Naive B cell (primary cell): Measurements from ENCODE around the gene HAGHL. TPM values are rescaled to one million over a fixed set of nuclear protein-coding genes. Genes with fewer than 3 reads are reported as not detected.

ENCODE experiments used
- ATAC-seq, 2 donors: fragments of 150-1000 bp; cut with Tn5 transposase; 2 replicates each; pipeline ENCODE4 v1.10.0; 2021; ENCODE audit warnings: low read depth in 2 of 2, mild to moderate bottlenecking in 2 of 2, moderate library complexity in 2 of 2
- DNase-seq: peaks from one replicate; pipeline ENCODE4 v3.0.0; 2022
- H3K27ac Mint-ChIP-seq, 6 donors: one replicate each; pipeline ENCODE4 v1.8.0; 2020 to 2022; ENCODE audit warnings: mild to moderate bottlenecking in 6 of 6, mixed read lengths in 6 of 6, moderate library complexity in 5 of 6, inconsistent platforms in 2 of 6
- H3K27me3 Mint-ChIP-seq, 3 donors: one replicate each; pipeline ENCODE4 v1.8.0; 2021 to 2022; ENCODE audit warnings: mixed read lengths in 3 of 3, mild to moderate bottlenecking in 1 of 3
- H3K36me3 Mint-ChIP-seq, 2 donors: one replicate each; pipeline ENCODE4 v1.8.0; 2020 to 2022; ENCODE audit warnings: mixed read lengths in 2 of 2, inconsistent platforms in 1 of 2, mild to moderate bottlenecking in 1 of 2
- H3K4me1 Mint-ChIP-seq, 3 donors: one replicate each; pipeline ENCODE4 v1.8.0; 2020 to 2022; ENCODE audit warnings: mixed read lengths in 3 of 3, inconsistent platforms in 1 of 3, mild to moderate bottlenecking in 1 of 3, moderate library complexity in 1 of 3
- H3K4me3 Mint-ChIP-seq, 8 donors: one replicate each; pipeline ENCODE4 v1.8.0; 2020 to 2022; ENCODE audit warnings: mild to moderate bottlenecking in 8 of 8, mixed read lengths in 8 of 8, moderate library complexity in 8 of 8, inconsistent platforms in 2 of 8
- H3K9me3 Mint-ChIP-seq, 7 donors: one replicate each; pipeline ENCODE4 v1.8.0; 2020 to 2022; ENCODE audit warnings: mixed read lengths in 7 of 7, mild to moderate bottlenecking in 5 of 7, inconsistent platforms in 2 of 7, moderate library complexity in 1 of 7
- polyA plus RNA-seq, 6 donors: library from polyadenylated mRNA; unstranded; fragments of 300-500 nt; fragmentation: Illumina TruSeq; gene quantifications; one replicate each; pipeline ENCODE4 v1.2.3, GENCODE V29; 2021; ENCODE audit warnings: low read depth in 6 of 6

HAGHL gene
- polyA plus RNA-seq, 6 donors from 2014 or later: 1.5 to 8.5 (median 2.9) TPM

DNA sequence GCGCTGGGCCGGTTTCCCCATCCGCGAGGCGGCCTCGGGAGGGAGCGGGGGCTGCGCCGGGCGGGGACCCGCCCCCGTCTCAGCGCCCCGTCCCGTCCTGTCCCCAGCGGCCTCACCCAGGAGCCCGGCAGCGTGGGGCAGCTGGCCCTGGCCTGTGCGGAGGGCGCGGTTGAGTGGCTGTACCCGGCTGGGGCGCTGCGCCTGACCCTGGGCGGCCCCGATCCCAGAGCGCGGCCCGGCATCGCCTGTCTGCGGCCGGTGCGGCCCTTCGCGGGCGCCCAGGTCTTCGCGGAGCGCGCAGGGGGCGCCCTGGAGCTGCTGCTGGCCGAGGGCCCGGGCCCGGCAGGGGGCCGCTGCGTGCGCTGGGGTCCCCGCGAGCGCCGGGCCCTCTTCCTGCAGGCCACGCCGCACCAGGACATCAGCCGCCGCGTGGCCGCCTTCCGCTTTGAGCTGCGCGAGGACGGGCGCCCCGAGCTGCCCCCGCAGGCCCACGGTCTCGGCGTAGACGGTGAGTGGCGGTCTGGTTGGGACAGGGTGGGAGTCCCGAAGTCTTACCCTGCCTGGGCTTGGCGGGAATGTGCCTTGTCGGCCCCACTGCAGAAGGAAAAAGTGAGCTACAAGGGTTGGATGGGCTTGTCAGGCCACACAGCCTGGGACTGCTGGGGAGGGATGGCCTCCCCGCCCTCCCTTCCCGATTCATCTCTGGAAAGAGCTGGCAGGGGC is 11.3 kb upstream of the HAGHL start:
- ATAC-seq (peak; percentile 13), DNase-seq (no peak)
- H3K36me3 Mint-ChIP-seq: no peaks in the 10 kb centered on the region
- no peak overlapping the region for H3K27ac Mint-ChIP-seq
- no peaks in the 10 kb centered on the region for H3K9me3 Mint-ChIP-seq
- H3K4me3 Mint-ChIP-seq: peak overlapping the region in 7 of 8 donors; percentile 51 to 75 (median 68)
- peaks cover 10 to 24% (median 19%) of the 10 kb centered on the region in 3 donors for H3K4me1 Mint-ChIP-seq
- peaks cover 0 to 30% (median 7%) of the 10 kb centered on the region in 3 donors for H3K27me3 Mint-ChIP-seq

DNA sequence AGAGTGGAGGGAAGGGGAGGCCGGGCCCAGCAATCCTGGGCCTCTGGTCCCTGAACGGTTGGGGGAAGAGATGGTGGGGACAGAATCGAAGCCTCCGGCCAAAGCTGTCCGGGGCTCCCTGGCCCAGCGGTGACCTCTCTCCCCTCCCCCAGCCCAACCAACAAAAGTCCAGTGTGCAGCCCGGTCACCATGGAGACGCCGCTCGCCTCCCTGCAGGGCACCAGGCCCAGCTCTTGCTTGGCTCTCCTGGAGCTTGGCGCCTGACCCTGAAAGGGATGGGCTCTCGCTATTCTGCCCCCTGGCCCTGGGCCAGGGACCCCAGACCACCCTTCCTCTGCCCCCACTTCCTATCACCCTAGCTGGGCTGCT is 10.7 kb upstream of the HAGHL start:
- no peaks in the 10 kb centered on the region for H3K9me3 Mint-ChIP-seq
- peaks cover 10 to 24% (median 18%) of the 10 kb centered on the region in 3 donors for H3K4me1 Mint-ChIP-seq
- H3K4me3 Mint-ChIP-seq: peak overlapping the region; percentile 51 to 77 (median 70)
- DNase-seq: no peak
- H3K36me3 Mint-ChIP-seq: no peaks in the 10 kb centered on the region
- no peak for ATAC-seq
- H3K27ac Mint-ChIP-seq: peak overlapping the region in 1 of 6 donors; percentile 68
- H3K27me3 Mint-ChIP-seq: peaks cover 0 to 25% (median 7%) of the 10 kb centered on the region in 3 donors

DNA sequence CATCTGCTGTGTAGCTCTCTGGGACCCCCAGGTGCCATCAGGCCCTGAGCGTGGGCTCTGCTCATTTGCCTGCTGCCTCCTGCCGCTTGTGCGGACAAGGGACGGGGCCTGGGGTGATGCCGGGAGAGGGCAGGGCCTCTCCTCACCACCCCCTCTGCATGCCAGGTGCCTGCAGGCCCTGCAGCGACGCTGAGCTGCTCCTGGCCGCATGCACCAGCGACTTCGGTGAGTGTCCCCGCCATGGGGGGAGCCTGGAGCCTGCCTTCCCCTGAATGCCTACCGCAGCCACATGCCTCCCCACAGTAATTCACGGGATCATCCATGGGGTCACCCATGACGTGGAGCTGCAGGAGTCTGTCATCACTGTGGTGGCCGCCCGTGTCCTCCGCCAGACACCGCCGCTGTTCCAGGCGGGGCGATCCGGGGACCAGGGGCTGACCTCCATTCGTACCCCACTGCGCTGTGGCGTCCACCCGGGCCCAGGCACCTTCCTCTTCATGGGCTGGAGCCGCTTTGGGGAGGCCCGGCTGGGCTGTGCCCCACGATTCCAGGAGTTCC is 10.1 kb upstream of the HAGHL start:
- no peak overlapping the region for H3K27ac Mint-ChIP-seq
- H3K4me1 Mint-ChIP-seq: peaks cover 10 to 24% (median 17%) of the 10 kb centered on the region in 3 donors
- peaks cover 0 to 20% (median 7%) of the 10 kb centered on the region in 3 donors for H3K27me3 Mint-ChIP-seq
- no peak for ATAC-seq
- H3K36me3 Mint-ChIP-seq: no peaks in the 10 kb centered on the region
- H3K4me3 Mint-ChIP-seq: peak overlapping the region in 2 of 8 donors; percentile 68 to 71
- H3K9me3 Mint-ChIP-seq: no peaks in the 10 kb centered on the region
- DNase-seq: no peak

DNA sequence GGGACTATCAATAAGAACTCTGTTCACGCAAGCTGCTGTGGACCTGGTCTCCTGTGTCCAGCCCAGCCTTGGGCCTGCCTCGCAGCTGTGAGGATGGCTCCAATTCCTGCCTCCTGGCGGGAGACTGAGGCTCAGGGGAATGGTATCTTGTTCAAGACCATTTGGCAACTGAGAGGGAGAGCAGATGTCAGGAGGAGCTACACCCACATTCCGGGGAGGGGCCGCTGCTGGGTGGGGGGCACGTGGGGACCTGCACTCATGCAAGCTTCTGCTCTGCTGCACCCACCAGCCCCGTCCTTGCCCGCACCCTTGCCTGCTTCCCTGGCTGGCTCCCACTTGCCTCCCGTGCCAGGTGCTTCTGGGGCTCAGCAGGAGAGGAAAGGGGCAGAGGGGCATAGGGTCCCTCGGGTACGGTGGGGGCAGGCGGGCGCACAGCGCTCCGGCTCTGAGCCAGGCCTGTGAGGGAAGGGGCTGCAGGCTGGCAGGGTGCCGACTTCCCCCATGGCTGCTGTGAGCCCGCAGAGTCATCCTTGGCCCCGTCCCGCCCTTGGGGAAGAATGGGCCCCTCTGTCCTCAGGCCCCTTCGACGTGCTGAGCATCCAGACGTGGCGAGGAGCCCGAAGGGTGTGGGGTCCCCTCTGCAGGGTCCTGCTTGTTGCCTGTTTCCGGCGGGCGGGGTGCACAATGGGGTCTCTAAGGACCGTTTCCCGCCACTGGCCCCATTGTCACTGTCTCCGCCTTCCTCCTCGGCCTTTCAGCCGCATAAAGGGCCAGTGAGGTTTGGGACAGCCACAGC is 9.3 kb upstream of the HAGHL start:
- Mint-ChIP-seq H3K27me3 (peaks cover 0 to 18% (median 6%) of the 10 kb centered on the region in 3 donors), H3K9me3 (no peaks in the 10 kb centered on the region), H3K4me1 (peaks cover 10 to 24% (median 15%) of the 10 kb centered on the region in 3 donors), H3K4me3 (no peak overlapping the region), H3K27ac (no peak overlapping the region), H3K36me3 (no peaks in the 10 kb centered on the region)
- DNase-seq (no peak), ATAC-seq (no peak)

DNA sequence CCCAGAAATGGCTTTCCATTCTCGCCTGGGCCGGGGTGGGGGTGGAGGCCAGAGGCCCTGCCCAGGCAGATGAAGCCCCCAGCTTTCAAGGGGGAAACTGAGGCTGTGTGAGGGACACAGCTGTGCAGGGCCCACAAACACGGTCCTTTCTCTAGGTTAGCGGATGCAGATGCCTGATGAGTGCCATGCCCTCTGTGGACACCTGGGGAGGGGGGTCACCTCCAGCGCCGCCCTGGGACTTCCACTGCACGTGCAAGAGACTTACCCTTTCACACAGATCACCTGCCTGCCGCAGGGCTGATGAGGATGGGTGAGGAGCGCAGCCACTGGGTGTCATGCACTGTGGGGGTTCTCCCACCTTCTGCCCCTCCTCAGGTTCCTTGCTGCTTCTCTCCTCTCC is 8.5 kb upstream of the HAGHL start:
- DNase-seq (no peak), ATAC-seq (no peak)
- Mint-ChIP-seq H3K36me3 (no peaks in the 10 kb centered on the region), H3K27ac (no peak overlapping the region), H3K9me3 (no peaks in the 10 kb centered on the region), H3K4me3 (peak overlapping the region in 3 of 8 donors; percentile 6 to 90 (median 12)), H3K4me1 (peaks cover 12 to 24% (median 14%) of the 10 kb centered on the region in 3 donors), H3K27me3 (peaks cover 0 to 15% (median 3%) of the 10 kb centered on the region in 3 donors)

DNA sequence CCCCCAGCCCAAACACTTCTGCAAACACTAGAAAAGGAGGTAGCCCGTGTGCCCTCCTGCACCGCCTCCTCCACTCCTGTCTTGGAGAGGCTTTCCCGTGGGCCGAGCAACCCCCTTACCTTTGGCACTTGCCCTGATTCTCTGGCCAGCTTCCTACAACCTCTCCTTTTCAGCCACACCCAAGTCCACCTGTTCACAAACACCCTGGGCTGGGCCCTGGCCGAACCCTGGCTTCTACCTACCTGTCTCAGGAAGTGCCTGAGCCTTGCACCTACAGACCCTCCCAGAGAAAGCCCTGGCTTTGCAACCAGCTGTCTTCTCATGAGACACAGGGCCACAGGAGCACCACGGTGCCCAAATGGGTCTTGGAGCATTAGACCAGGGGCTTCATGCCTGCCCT is 8.0 kb upstream of the HAGHL start:
- Mint-ChIP-seq H3K9me3 (no peaks in the 10 kb centered on the region), H3K27me3 (peaks cover 0 to 13% (median 2%) of the 10 kb centered on the region in 3 donors), H3K4me3 (peak overlapping the region in 6 of 8 donors; percentile 16 to 90 (median 38)), H3K27ac (peak overlapping the region in 2 of 6 donors; percentile 65 to 87), H3K4me1 (peaks cover 12 to 24% (median 14%) of the 10 kb centered on the region in 3 donors), H3K36me3 (no peaks in the 10 kb centered on the region)
- DNase-seq: no peak
- ATAC-seq: no peak

DNA sequence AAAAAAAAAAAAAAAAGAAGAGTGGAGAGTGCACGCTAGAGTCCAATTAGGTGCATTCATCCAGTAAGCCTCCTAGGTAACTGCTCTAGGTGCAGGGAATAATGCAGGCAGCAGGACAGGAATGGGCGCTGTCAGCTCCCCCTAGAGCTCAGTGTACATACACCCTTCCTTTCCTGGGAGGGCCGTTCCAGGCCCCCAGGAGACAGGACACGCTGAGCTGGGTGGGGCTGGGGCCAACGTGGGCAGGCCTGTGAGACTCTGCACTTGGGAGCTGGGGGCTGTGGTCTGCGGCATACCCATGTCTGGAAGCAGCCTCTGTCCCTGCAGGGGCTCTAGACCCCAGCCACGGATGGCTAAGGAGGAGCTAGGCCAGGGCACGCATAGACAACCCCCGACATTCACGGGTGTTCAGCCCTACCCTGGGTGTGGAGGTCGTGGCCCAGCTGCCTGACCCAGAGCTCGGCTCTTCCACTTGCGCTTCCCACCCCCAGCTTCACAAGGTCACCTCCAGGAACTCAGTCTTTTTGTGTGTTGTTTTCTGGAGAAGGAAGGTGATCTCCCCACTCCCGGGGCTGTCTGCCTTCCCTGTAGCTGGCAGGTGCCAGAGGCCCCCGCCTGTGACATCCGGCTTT is 7.0 kb upstream of the HAGHL start:
- Mint-ChIP-seq H3K4me1 (peaks cover 12 to 24% (median 14%) of the 10 kb centered on the region in 3 donors), H3K27me3 (peaks cover 0 to 6% (median 0%) of the 10 kb centered on the region in 3 donors), H3K4me3 (peak overlapping the region; percentile 78 to 92 (median 88)), H3K36me3 (no peaks in the 10 kb centered on the region), H3K9me3 (no peaks in the 10 kb centered on the region), H3K27ac (peak overlapping the region in 5 of 6 donors; percentile 33 to 92 (median 76))
- ATAC-seq (no peak), DNase-seq (no peak)

DNA sequence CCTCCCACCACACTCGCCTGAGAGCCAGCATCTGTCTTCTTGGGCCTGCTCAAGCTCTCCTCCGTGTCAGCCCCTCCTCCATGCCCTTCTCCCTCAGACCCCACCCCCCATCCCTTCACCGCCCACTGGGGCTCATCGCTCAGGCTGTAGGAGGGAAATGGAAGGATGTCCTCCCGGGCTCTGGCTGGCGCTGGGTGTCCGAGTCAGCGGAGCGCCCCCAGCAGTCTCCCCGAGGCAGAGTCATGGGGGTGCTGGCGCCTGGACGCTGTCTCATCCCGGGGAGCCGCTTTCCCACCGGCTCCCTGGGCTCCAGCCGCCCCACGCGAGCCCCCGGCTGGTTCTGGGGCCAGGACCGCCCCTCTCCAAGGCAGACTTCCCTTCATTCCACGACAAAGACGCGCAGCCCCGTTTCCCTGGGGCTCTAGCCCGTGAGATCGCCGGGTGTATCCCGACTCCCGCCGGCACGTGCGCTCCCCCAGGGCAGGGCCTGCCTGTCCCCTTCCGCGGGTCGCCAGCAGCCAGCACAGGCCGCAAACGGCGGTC is 6.4 kb upstream of the HAGHL start:
- Mint-ChIP-seq H3K4me3 (peak overlapping the region; percentile 78 to 92 (median 88)), H3K27me3 (peaks cover 0 to 6% (median 0%) of the 10 kb centered on the region in 3 donors), H3K27ac (peak overlapping the region in 5 of 6 donors; percentile 33 to 92 (median 76)), H3K36me3 (no peaks in the 10 kb centered on the region), H3K4me1 (peaks cover 12 to 24% (median 14%) of the 10 kb centered on the region in 3 donors), H3K9me3 (no peaks in the 10 kb centered on the region)
- DNase-seq: peak; percentile 30
- peak; percentile 6 to 7 for ATAC-seq

DNA sequence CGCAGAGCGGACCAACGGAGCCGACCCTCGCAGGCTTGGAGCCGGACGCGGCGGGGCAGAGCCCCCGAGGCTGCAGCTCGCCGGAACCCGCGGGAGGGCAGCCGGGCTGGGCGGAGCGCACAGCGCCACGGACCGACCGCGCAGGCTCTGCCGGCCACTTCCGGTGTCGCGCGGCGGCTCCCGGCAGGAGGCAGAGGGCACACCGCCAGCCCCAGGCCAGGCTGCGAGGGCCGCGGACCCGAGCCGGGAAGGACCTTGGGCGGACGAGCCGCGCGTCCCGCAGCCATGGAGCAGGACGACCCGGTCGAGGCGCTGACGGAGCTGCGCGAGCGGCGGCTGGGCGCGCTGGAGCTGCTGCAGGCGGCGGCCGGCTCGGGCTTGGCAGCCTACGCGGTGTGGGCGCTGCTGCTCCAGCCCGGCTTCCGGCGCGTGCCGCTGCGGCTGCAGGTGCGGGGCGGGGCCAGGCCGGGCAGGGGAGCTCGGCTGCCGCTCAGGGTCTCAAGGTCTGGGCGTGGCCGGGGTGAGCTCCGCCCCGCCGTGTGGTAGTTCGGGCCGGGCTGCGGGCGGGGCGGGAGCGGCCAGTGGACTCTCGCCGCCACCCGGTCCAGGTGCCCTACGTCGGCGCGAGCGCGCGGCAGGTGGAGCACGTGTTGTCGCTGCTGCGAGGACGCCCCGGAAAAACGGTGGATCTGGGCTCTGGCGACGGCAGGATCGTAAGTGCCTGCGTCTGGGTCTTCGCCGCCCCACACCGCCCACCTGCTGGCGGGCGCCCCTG is 5.7 kb upstream of the HAGHL start, which contains the start of gene ANTKMT:
Gene ANTKMT (plus strand): TSS at position 157 of the 775 bp plus-strand sequence. CDS start 129 bp downstream, at position 286.
- Mint-ChIP-seq H3K36me3 (no peaks in the 10 kb centered on the region), H3K9me3 (no peaks in the 10 kb centered on the region), H3K27ac (peak within 1 kb of the TSS; percentile 33 to 92 (median 68)), H3K4me3 (peak within 1 kb of the TSS; percentile 78 to 92 (median 88)), H3K4me1 (peaks cover 12 to 28% (median 14%) of the 10 kb centered on the region in 3 donors), H3K27me3 (peaks cover 0 to 5% (median 0%) of the 10 kb centered on the region in 3 donors)
- peak; percentile 87 to 90 for ATAC-seq
- peak; percentile 84 for DNase-seq

DNA sequence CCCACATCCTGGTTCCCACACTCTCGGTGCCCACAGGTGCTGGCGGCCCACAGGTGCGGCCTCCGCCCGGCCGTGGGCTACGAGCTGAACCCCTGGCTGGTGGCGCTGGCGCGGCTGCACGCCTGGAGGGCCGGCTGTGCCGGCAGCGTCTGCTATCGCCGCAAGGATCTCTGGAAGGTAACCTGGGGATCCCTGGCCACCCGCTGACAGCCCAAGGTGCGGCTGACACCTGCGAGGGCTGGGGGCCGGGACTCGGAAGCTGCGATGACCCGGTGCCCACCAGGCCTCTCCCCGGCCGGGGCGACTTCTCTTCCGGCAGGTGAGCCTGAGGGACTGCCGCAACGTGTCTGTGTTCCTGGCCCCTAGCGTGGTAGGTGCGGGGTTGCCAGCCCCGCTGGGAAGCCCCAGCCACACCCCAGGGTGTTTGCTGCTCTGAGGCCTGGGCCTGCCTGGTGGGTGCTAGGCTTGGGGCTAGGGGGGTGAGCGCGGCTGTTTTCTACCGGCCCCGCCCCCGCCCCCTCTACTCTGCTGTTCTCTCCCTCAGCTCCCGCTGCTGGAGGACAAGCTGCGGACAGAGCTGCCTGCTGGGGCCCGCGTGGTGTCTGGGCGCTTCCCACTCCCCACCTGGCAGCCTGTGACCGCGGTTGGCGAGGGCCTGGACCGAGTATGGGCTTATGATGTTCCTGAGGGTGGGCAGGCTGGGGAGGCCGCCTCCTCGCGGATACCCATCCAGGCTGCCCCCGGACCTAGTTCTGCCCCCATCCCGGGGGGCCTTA is 5.0 kb upstream of the HAGHL start:
- Mint-ChIP-seq H3K4me3 (peak overlapping the region; percentile 25 to 75 (median 64)), H3K4me1 (peaks cover 12 to 24% (median 14%) of the 10 kb centered on the region in 3 donors), H3K27me3 (no peaks in the 10 kb centered on the region), H3K27ac (peak overlapping the region in 1 of 6 donors; percentile 41), H3K9me3 (no peaks in the 10 kb centered on the region), H3K36me3 (no peaks in the 10 kb centered on the region)
- no peak for ATAC-seq
- no peak for DNase-seq

DNA sequence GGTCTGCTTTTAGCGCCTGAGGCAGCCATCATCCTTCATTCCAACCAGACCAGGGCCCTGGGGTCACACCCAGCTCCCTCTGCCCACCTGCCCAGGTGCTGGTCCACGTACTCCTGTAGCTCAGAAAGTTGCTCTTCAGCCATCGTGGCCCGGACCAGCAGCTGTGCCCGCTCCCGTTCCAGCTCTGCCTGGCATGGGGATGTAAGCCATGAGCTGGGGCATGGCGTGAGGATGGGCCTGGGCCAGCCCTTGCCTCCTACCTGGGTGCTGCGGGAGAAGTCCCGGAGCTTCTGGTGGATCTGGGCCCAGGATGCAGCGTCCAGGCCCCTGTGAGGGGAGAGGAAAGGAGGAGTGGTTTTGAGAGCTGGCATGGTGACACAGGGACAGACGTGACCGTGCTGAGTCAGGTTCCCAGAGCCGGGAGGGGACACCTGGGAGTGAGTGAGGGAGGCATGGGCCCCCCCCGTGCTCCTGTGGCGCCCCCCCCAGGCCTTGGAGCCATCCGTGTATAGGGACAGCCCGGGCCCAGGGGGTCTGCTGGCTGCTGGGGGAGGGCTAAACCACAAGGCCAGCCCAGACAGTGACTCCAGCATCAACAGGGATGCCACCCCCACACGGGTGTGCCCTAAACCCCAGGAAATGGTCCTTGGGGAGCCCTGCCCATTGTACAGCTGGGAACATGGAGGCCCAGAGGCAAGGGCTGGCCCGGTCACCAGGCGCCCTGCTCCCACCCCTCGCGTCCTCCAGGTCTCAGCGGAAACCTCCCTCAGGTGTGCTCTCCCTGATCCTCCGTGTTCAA is 3.9 kb upstream of the HAGHL start:
- ATAC-seq: no peak
- H3K27ac Mint-ChIP-seq: peak overlapping the region in 3 of 6 donors; percentile 13 to 68 (median 53)
- no peaks in the 10 kb centered on the region for H3K9me3 Mint-ChIP-seq
- no peaks in the 10 kb centered on the region for H3K36me3 Mint-ChIP-seq
- H3K4me1 Mint-ChIP-seq: peaks cover 12 to 24% (median 14%) of the 10 kb centered on the region in 3 donors
- DNase-seq: no peak
- H3K27me3 Mint-ChIP-seq: no peaks in the 10 kb centered on the region
- H3K4me3 Mint-ChIP-seq: peak overlapping the region in 6 of 8 donors; percentile 6 to 66 (median 53)
